Hepatic stellate cell (primary cell): Measurements from ENCODE around the gene LRRC38.
"Not testable (repeated sequence)": the region's sequence is repeated elsewhere in the genome, so short reads cannot be mapped to it uniquely, and the experiment has no call there.

Experiments
- DNase-seq: peaks from one replicate; pipeline ENCODE4 v3.0.0; 2011; ENCODE audit warnings: low spot score

The LRRC38 gene

GRCh38 chr1:13465515-13465914 is 48.3 kb downstream of the LRRC38 start:
- no peak for DNase-seq

DNA sequence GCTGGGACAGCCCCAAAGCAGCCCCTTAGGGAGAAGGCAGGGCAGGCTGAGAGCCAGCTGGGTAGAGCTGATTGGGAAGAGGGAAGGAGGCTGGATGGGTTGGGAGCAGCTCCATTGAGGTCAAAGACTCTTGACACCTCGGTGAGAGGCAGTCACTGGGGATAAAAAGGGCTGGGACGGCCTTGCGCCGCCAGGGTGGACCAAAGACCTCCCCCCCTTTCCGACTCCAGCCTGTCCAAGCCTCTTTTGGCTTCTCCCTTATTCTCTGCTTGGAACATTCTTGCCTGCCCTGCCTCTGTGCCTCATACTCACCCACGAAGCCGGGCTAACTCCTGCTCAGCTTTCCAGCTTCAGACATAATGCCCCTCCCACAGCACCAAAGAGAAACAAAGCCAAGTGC is 51.1 kb downstream of the LRRC38 start:
- DNase-seq: no peak

DNA sequence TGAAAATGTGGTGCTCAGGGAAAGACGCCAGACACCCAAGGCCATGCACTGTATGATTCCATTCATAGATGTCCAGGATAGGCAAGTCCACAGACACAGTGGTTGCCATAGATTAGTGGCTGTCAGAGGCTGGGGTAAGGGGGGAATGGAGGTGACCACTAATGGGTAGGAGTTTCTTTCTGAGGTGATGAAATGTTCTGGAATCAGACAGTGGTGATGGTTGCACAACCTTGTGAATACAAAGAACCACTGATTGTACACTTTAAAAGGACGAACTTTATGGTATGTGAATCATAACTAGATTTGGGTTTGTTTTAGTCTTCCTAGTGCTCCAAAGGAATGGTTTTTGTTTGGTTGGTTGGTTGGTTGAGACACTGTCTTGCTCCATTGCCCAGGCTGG is 51.8 kb downstream of the LRRC38 start:
- DNase-seq: no peak

DNA sequence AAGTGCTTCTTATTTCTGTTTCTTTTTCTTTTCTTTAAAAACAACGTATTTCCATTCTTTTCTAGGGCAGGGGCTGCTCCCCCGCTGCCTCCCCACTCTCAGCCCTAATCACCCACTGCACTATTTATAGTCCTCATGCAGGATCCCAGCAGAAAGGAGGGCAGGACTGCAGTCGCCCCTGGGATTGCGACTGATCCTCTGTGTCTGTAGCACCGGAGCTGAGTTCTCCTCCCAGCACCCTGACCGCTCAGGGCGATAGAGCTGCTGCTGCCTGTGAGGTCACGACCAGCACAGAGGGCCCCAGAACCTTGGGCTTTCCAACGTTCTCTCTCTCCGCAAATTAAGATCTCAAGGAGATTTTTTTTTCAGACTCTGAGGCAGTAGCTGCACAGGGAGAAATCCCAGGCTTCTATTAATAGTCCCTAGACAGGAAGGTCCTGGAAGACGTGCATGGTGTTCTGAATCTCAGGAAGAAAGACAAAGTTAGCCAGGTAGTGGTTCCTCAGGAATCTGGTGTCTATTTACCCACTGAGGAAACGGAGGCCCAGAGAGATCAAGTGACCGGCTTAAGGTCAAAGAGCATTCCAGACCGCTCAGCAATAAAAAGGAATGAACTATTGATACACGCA is 56.8 kb downstream of the LRRC38 start:
- no peak for DNase-seq

DNA sequence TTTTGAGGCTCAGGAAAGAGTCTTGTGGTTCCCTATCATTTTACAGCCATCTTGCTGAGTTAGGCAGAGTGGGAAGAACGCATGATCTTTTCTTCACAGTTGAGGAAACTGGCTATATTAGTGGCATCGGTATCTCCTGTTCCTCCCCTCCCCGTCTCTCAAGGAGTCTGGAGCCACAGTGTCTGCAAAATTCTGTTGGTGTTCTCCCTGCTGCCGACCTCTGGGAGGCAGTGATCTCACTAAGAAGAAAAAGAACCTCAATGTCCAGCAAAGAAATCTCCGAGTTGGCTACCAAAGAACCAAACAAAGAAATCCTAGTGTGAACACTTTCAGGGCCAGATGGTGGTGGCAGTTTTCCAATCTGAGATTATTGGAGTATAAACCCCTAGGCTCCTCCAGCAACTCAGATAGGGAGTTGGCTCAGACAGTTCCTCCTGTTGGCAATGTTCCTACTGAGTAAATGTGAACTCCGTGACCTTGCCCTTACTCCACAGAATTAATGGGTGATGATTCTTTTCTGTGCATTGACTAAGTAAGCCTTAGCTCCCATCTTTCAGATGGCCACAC is 62.3 kb downstream of the LRRC38 start:
- no peak for DNase-seq

DNA sequence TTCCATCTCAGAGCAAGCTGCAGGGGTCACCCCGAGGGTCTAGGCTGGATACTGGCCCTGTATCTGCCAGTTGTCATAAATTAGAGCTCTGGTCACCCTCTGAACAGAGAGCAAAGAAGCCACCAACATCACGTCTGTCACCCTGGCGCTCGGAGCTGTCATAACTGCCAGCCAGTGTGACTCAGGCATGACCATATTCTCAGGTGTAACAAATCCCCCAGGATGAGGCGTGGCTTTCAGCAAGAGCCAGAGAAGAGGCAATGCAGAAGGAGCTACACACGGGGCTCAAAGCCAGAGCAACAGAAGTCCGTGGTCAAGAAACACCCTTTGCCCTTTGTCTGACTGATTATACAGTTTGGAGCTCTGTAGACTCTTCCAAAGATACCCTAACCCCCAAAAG is 63.6 kb downstream of the LRRC38 start:
- no peak for DNase-seq

DNA sequence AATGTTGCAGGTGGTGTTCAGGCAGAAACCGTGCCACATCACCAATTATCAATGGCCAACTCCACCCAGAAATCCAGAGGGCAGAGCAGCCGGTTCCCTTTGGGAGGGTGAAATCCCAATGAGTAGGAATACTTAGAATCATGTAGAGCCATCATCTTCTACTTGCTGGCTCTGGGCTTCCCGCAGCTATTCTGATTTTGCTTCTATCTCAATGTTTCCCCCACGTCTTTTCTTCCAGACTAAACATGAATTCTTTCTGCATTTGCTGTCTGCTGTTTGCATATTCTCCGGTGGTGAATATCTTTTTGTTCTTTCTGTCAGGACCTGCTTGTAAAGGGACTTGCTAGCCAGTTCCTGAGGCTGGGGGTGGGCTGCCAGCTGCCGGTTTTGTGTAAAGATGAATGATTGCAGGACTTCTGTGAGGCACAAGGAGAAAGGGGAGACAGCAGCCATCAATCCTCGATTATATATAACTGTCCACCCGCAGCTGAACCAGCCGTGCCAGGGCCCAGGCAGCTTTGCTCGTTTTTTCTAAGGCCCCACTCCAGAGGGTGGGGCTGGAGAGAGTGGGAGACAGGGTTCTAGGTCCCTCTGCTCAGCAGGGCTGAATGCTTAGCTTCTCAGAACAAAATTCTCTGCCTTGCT is 70.3 kb downstream of the LRRC38 start:
- DNase-seq: no peak

GRCh38 chr1:13439104-13439783 is 74.6 kb downstream of the LRRC38 start:
- DNase-seq: not testable (repeated sequence)

- DNase-seq: no peak
Measured at GRCh38 chr1:13435458-13435857, 78.3 kb downstream of the LRRC38 start.

- not testable (repeated sequence) for DNase-seq
Measured at GRCh38 chr1:13433694-13434358, 80.0 kb downstream of the LRRC38 start.

GRCh38 chr1:13432251-13432650 is 81.6 kb downstream of the LRRC38 start:
- no peak for DNase-seq

DNA sequence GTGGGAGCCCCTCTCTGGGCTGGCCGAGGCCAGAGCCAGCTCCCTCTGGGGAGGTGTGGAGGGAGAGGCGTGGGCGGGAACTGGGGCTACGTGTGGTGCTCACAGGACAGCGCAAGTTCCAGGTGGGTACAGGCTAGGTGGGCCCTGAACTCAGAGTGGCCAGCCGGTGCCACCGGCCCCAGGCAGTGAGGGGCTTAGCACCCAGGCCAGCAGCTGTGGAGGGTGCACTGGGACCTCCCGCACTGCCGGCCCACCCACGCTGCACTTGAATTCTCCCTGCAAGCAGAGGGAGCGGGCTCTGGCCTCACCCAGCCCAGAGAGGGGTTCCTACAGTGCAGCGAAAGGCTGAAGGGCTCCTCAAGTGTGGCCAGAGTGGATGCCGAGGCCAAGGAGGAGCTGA is 83.3 kb downstream of the LRRC38 start:
- no peak for DNase-seq
